ENCODE measurements around the gene DGKQ. TPM values are rescaled to one million over a fixed set of nuclear protein-coding genes. Genes with fewer than 3 reads are reported as not detected.

Gene DGKQ
- total and polyA plus RNA-seq, 2 donors (not counting 3 experiments of a cell fraction or from before 2014, with no cell fraction given): 15.8 to 20.2 TPM

- Histone ChIP-seq H3K27me3 (ENCODE audit: control insufficient read depth in 2 of 2, insufficient read depth in 2 of 2, low read length in 2 of 2) (no peaks in the 10 kb centered on the region), H3K9me1 (replicated peaks; ENCODE audit: control insufficient read depth, extremely low read depth, insufficient read depth, low read length) (no peaks in the 10 kb centered on the region), H3K36me3 (ENCODE audit: control insufficient read depth in 2 of 2, extremely low read depth in 1 of 2, insufficient read depth in 2 of 2, low read length in 2 of 2) (peaks cover 0 to 2% of the 10 kb centered on the region in 2 experiments), H3K4me1 (ENCODE audit: control insufficient read depth, extremely low read depth, insufficient read depth, low read length) (no peaks in the 10 kb centered on the region), H2AFZ (ENCODE audit: low read depth, low read length) (no peak overlapping the region), H3K9me3 (replicated peaks; ENCODE audit: control insufficient read depth, insufficient read depth, low read length) (no peaks in the 10 kb centered on the region), H3K9ac (replicated peaks; ENCODE audit: extremely low read depth, insufficient read depth, low read length) (no peak overlapping the region), H3K4me2 (ENCODE audit: insufficient read depth, low read length) (no peak overlapping the region), H3K27ac (ENCODE audit: insufficient read depth, low read depth, low read length) (no peak overlapping the region), H4K20me1 (replicated peaks; ENCODE audit: control insufficient read depth, extremely low read depth, insufficient read depth, low read length) (no peaks in the 10 kb centered on the region), H3K4me3 (replicated peaks in 1 of 3; ENCODE audit: insufficient read depth in 1 of 3, low read depth in 1 of 3, low read length in 3 of 3) (no peak overlapping the region), H3K79me2 (ENCODE audit: control insufficient read depth, insufficient read depth, low read length) (no peaks in the 10 kb centered on the region)
- no peak for FAIRE-seq
- POLR2A ChIA-PET: no interaction called here
- BruUV-seq (replicated peaks): no TSS peak
- dilution Hi-C loops (cut with MboI; ENCODE audit: extremely low pct_ligation_motif_present, low sequenced_read_pairs): no loop called here
- intact Hi-C loops (cut with micrococcal nuclease): no loop called here
- CTCF ChIA-PET: no interaction called here
- DNase-seq (ENCODE audit: low read depth, low spot score): no peak
- TF ChIP-seq FOS (IDR thresholded peaks at IDR 0.05; ENCODE audit: borderline replicate concordance, insufficient read depth, low read length) (no peak), POLR2A (IDR thresholded peaks at IDR 0.05; ENCODE audit: low read depth, low read length) (no peak), JUN (IDR thresholded peaks at IDR 0.05; ENCODE audit: borderline replicate concordance, insufficient read depth, insufficient read length, low read depth) (no peak), MAX (IDR thresholded peaks at IDR 0.05; ENCODE audit: insufficient read depth, insufficient read length) (no peak), EZH2 (IDR thresholded peaks at IDR 0.05; ENCODE audit: borderline replicate concordance, low read depth, low read length, severe bottlenecking) (no peak), GATA2 (IDR thresholded peaks at IDR 0.05; ENCODE audit: insufficient read depth, insufficient read length, low read depth, low read length) (no peak), POLR2AphosphoS5 (IDR thresholded peaks at IDR 0.05; ENCODE audit: insufficient read depth, low read depth, low read length) (no peak), MYC (IDR thresholded peaks at IDR 0.05; ENCODE audit: low read depth, low read length) (no peak), CTCF (IDR thresholded peaks at IDR 0.05; ENCODE audit: extremely low read depth in 1 of 2, insufficient read depth in 1 of 2, low read depth in 1 of 2, low read length in 2 of 2) (no peak)
Measured at GRCh38 chr4:953574-953915, 19.8 kb downstream of the DGKQ start.

Measured in endothelial cell of umbilical vein (primary cell).